Hepatocyte (in vitro differentiated cells): ENCODE data around the gene MTF2. TPM values are rescaled to one million over a fixed set of nuclear protein-coding genes. Genes with fewer than 3 reads are reported as not detected.

Experiments used
- DNase-seq: peaks from one replicate; pipeline ENCODE4 v3.0.0-alpha.2; 2016; ENCODE audit warnings: low spot score
- H2AFZ ChIP-seq: fragments of 200-600 bp; sonication (generic); 2 replicates; pipeline ENCODE4 v1.6.0; 2016; ENCODE audit warnings: antibody characterized with exemption, mild to moderate bottlenecking
- H3K27ac ChIP-seq: fragments of 200-600 bp; sonication (generic); 2 replicates; pipeline ENCODE4 v1.5.1; 2016; ENCODE audit warnings: mild to moderate bottlenecking
- H3K27me3 ChIP-seq: fragments of 200-600 bp; sonication (generic); 2 replicates; pipeline ENCODE4 v1.6.1; 2016
- H3K36me3 ChIP-seq: fragments of 200-600 bp; sonication (generic); replicated peaks from 2 replicates; pipeline ENCODE4 v1.5.1; 2016; ENCODE audit warnings: low read depth; ENCODE audit not compliant: insufficient read depth
- H3K4me1 ChIP-seq: fragments of 200-600 bp; sonication (generic); 2 replicates; pipeline ENCODE4 v1.5.1; 2016; ENCODE audit warnings: mild to moderate bottlenecking, moderate library complexity; ENCODE audit not compliant: insufficient read depth
- H3K4me2 ChIP-seq: fragments of 200-600 bp; sonication (generic); 2 replicates; pipeline ENCODE4 v1.6.0; 2016
- H3K4me3 ChIP-seq: fragments of 200-600 bp; sonication (generic); 2 replicates; pipeline ENCODE4 v1.5.1; 2016; ENCODE audit warnings: mild to moderate bottlenecking
- H3K79me2 ChIP-seq: fragments of 200-600 bp; sonication (generic); 2 replicates; pipeline ENCODE4 v1.6.0; 2017; ENCODE audit warnings: mild to moderate bottlenecking
- H3K9me2 ChIP-seq: fragments of 200-600 bp; sonication (generic); replicated peaks from 2 replicates; pipeline ENCODE4 v1.6.0; 2017; ENCODE audit warnings: mild to moderate bottlenecking; ENCODE audit not compliant: insufficient read depth
- H3K9me3 ChIP-seq: fragments of 200-600 bp; sonication (generic); 2 replicates; pipeline ENCODE4 v1.5.1; 2016; ENCODE audit warnings: low read depth, mild to moderate bottlenecking
- H4K20me1 ChIP-seq: fragments of 200-600 bp; sonication (generic); 2 replicates; pipeline ENCODE4 v1.6.0; 2016; ENCODE audit warnings: mild to moderate bottlenecking; ENCODE audit not compliant: insufficient read depth, poor library complexity, severe bottlenecking
- CTCF ChIP-seq: fragments of 200-600 bp; sonication (generic); IDR thresholded peaks from 2 replicates; pipeline ENCODE4 v1.5.1; 2016; ENCODE audit warnings: antibody characterized with exemption, mild to moderate bottlenecking; ENCODE audit not compliant: poor library complexity
- EZH2 ChIP-seq: fragments of 200-600 bp; sonication (generic); IDR thresholded peaks from 2 replicates; pipeline ENCODE4 v1.6.1; 2016; ENCODE audit warnings: antibody characterized with exemption, mild to moderate bottlenecking, borderline replicate concordance
- EZH2phosphoT487 ChIP-seq: fragments of 200-600 bp; sonication (generic); IDR thresholded peaks from one replicate; pipeline ENCODE4 v1.6.1; 2018; ENCODE audit warnings: antibody characterized with exemption, mild to moderate bottlenecking, low read depth, moderate library complexity; ENCODE audit not compliant: unreplicated experiment, severe bottlenecking
- WGBS: methylation state at CpG from one replicate; pipeline ENCODE4 v1.1.6; 2016; ENCODE audit warnings: low lambda C conversion rate; ENCODE audit errors: missing lambda C conversion rate; 5-methylcytosine and 5-hydroxymethylcytosine counted together
- polyA plus RNA-seq: library from polyadenylated mRNA; unstranded; fragments of >200 nt; fragmentation: Nextera tagmentation; extraction: Ambion mirVana; gene quantifications from 2 replicates; pipeline ENCODE4 v1.2.1, GENCODE V29; 2016
- total RNA-seq: library from RNA; depleted of rRNA; stranded (reverse); fragments of >200 nt; gene quantifications from 2 replicates; pipeline ENCODE4 v1.2.3, GENCODE V29; 2014

MTF2 gene
- total and polyA plus RNA-seq, 2 experiments from 2014 or later: 29.7 to 37.7 TPM

DNA sequence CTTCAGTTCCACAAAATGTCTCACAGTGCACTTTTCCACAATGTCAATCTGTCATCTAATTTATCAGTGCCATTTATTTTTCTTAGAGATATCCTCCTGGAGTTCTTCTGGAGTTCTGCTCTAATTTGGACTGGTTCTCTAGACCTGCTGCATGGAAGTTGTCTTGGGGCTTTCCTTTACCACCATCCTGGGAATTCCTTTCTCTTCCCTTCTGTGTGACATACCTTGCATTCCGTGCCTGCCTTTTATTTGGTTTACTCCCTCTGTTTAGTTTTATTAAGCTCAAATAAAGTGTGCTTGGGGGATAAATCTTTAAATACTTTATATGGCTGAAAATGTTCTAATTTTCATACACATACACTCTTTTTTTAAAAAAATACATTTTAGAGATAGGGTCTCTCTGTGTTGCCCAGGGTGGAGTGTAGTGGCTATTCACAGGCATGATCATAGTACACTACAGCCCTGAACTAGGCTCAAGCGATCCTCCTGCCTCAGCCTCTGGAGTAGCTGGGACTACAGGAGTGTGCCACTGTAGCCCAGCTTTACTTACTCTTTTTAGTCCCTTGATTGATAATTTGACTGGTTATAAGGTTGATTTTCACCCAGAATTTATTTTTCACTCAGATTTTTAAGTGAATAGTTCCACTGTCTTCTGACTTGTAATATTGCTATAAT is 14.4 kb downstream of the MTF2 start:
- Histone ChIP-seq H3K79me2 (peaks cover 100% of the 10 kb centered on the region), H2AFZ (no peak overlapping the region), H3K4me1 (no peaks in the 10 kb centered on the region), H3K36me3 (no peaks in the 10 kb centered on the region), H3K4me3 (no peak overlapping the region), H3K9me3 (no peaks in the 10 kb centered on the region), H4K20me1 (peaks cover 71% of the 10 kb centered on the region), H3K4me2 (peak overlapping the region; percentile 7), H3K27ac (no peak overlapping the region), H3K27me3 (no peaks in the 10 kb centered on the region), H3K9me2 (no peaks in the 10 kb centered on the region)
- TF ChIP-seq CTCF: no peak
- TF ChIP-seq EZH2phosphoT487: no peak
- no peak for TF ChIP-seq EZH2
- no peak for DNase-seq
- WGBS: 80% methylated on average over 2 of the region's 2 CpGs

DNA sequence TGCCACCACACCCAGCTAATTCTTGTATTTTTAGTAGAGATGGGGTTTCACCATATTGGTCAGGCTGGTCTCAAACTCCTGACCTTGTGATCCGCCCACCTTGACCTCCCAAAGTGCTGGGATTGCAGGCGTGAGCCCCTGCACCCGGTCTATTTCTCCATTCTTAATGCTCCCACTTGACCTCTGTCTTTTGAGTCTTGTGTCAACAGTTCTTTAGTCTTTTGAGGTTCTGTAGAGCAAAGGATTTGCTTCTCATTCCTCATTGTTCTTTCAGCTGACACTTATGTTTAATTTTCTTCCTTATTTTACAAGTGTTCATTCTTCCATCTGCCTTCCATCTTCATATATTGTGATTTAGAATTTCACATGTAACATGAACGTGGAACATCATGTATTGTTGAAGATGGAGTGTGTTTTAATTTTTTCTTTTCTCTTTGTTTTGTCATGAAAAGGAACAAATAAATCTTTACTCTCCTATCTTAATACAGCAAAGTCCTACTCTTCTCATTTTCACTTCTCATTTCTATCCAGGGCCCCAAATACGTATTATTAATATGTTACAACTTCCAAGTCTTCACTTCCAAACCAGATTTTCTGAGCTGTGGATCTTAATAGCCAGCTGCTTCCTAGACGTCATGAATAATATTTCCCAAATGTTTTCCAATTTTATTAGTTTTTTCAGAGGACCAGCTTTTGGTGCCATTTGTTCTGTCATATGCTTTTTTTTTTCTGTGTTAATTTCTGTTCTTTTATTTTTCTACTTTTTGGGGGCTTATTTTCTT is 16.9 kb downstream of the MTF2 start:
- Histone ChIP-seq H3K4me1 (no peaks in the 10 kb centered on the region), H3K27me3 (no peaks in the 10 kb centered on the region), H3K9me3 (no peaks in the 10 kb centered on the region), H4K20me1 (peaks cover 84% of the 10 kb centered on the region), H3K27ac (no peak overlapping the region), H3K79me2 (peaks cover 100% of the 10 kb centered on the region), H3K36me3 (no peaks in the 10 kb centered on the region), H2AFZ (no peak overlapping the region), H3K4me2 (no peak overlapping the region), H3K4me3 (no peak overlapping the region), H3K9me2 (no peaks in the 10 kb centered on the region)
- 81% methylated on average over 6 of the region's 6 CpGs for WGBS
- no peak for DNase-seq
- TF ChIP-seq EZH2: no peak
- no peak for TF ChIP-seq EZH2phosphoT487
- TF ChIP-seq CTCF: no peak

DNA sequence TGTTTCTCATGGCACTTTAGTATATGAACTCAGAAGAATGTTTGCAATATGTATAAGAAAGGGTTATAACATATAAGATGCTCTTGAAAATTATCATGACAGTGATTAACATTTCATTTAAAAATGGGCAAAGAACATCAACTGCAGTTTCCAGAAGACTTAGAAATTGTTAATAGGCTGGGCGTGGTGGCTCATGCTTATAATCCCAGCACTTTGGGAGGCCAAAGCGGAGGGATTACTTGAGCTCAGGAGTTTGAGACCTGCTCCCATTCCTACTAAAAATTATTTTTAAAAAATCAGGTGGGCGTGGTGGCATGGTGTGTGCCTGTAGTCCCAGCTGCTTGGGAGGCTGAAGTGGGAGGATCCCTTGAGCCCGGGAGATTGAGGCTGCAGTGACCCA is 23.1 kb downstream of the MTF2 start:
- DNase-seq: no peak
- no peaks in the 10 kb centered on the region for H3K36me3 ChIP-seq

More for the DNA sequence above, 23.1 kb downstream of the MTF2 start:
- 95% methylated on average over 4 of the region's 4 CpGs for WGBS
- no peaks in the 10 kb centered on the region for H3K4me1 ChIP-seq
- H3K27me3 ChIP-seq: no peaks in the 10 kb centered on the region
- peaks cover 39% of the 10 kb centered on the region for H4K20me1 ChIP-seq
- H3K79me2 ChIP-seq: peaks cover 98% of the 10 kb centered on the region
- H2AFZ ChIP-seq: no peak overlapping the region
- no peak for TF ChIP-seq CTCF
- TF ChIP-seq EZH2: no peak
- TF ChIP-seq EZH2phosphoT487: no peak
- peaks cover under 1% of the 10 kb centered on the region for H3K9me3 ChIP-seq
- H3K4me2 ChIP-seq: no peak overlapping the region
- no peaks in the 10 kb centered on the region for H3K9me2 ChIP-seq
- H3K27ac ChIP-seq: no peak overlapping the region
- no peak overlapping the region for H3K4me3 ChIP-seq
